Activated naive CD8-positive, alpha-beta T cell treated with anti-CD3 and anti-CD28 coated beads, Interleukin-2, amount 50 U/mL, for 16 hours (primary cell): ENCODE results near the gene USH1G.
"Not testable (repeated sequence)": the region's sequence is repeated elsewhere in the genome, so short reads cannot be mapped to it uniquely, and the experiment has no call there.

Source experiments
- DNase-seq: peaks from one replicate; pipeline ENCODE4 v3.0.0-alpha.2; 2020; ENCODE audit warnings: low read depth, low spot score

USH1G gene

DNA sequence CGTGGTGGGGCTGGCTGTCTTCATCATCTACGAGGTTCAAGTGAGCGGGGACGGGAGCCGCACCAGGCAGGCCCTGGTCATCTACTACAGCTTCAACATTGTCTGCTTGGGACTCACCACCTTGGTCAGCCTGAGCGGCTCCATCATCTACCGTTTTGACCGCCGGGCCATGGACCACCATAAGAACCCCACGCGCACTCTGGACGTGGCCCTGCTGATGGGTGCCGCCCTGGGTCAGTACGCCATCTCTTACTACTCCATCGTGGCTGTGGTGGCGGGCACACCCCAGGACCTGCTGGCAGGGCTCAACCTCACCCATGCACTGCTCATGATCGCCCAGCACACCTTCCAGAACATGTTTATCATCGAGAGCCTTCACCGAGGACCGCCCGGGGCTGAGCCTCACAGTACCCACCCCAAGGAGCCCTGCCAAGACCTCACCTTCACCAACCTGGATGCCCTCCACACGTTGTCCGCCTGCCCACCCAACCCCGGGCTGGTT is 7.5 kb upstream of the USH1G start:
- no peak for DNase-seq

DNA sequence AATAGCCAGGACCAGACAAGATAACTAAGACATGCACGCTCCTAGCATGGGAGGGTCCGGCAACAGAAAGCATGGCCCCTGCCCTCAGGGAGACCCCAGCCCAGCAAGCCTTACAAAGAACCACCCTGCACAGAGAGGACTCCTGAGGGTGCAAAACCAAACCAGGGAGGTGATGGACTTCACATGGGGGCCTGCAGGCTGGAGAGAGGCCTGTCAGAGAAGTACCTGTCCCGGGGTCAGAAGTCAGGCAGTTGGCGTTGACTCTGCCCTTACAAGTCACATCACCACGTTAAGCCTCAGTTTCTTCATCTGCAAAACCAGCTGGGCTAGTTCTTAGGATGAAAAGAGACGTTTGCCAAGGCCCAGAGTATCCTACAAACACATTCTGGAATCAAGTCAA is 5.7 kb upstream of the USH1G start:
- no peak for DNase-seq

DNA sequence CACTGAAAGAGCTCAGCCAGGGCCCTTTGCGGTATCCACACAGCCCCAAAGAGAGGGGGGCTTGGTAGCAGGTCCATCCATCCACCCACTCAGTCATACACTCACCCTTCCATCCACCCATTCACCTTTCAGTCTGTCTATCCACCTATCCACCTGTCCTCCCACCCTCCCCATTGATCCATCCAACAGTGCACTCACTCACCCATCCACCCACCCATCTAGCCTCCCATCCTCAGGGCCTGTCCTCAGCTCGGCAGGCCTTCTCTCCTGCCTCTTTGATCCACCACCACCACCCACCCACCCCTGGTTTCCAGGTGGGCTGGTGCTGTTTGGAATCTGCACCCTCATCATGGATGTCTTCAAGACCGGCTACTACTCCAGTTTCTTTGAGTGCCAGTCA is 2.2 kb upstream of the USH1G start:
- DNase-seq: no peak

DNA sequence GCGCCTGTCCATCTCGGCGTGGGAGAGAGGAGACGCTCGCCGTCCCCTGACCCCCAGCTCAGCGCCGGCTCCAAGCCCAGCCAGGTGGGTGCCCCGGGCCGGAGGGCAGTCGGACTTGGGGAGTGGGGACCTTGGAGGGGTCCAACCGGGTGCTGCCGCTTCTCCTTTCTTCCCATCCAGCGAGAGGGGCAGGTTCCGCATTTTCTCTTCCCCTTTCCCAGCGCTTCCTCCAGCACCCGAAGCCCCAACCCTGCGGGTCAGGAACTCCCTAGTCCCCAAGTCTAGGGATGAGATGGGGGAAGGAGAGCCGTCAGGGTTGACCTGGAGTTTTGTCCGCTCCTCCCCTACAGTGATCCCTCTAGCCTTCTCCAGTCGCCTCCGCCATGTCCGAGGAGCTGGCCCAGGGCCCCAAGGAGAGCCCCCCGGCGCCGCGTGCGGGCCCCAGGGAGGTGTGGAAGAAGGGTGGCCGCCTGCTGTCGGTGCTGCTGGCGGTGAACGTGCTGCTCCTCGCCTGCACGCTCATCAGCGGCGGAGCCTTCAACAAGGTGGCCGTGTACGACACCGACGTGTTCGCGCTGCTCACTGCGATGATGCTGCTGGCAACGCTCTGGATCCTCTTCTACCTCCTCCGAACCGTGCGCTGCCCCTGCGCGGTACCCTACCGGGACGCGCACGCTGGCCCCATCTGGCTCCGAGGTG is 1.3 kb upstream of the USH1G start, which contains the start of gene OTOP2:
OTOP2 (plus strand) TSS at position 24 of the 699 bp plus-strand sequence; CDS start at position 384, 360 bp downstream.
- no peak for DNase-seq

DNA sequence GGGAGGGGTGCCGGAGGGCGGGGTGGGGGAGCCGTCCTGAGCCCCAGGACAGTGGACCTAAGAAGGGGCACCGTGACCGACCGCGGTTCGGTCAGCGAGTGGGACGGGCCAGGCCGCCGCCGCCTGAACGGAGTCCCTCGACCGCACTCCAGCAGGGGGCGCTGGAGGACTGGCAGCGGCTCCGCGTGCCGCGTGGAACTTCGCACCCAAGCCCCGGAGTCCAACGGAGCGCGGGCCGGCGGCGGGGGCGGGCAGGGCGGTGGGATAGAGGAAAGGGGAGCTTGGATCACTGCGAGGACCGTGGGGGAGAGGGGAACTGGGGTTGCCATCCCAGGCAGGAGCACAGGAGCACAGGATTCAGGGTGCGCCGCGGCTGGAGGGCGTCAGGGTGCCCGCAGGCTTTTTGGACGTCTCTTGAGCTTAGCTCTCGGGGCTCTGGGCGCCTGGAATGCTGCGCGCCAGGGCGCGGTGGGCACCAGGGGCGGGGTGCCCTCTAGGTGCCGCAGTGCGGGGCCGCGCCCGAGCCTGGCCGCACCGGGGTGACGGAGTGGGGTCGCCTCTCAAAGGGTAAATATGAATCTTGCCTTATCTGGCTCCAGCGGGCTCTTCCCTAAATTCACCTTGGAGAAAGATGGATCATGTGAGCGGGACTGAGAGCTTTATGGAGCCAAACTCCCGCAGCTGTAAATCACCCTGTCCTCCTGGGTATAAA is 639 bp upstream of the USH1G start:
- peak; percentile 35 for DNase-seq

DNA sequence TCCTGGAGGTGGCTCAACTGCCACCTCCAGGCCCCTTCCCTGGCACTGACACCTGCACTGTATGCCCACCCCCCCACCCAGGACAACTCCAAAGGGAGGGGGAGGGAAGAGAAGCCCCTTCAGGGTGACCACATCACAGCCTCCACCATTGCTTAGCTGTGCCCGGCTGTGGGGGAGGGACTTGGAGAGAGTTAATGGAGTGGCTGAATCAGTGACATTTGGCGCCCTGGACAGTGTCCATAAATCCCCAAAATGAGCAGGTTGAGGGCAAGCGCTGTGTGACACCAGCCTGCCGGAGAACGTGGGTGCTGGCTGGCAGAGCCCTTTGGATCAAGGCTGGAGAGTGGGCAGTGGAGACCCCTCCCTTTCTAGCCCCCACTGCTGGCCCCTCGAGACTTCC is 883 bp downstream of the USH1G start:
- no peak for DNase-seq

DNA sequence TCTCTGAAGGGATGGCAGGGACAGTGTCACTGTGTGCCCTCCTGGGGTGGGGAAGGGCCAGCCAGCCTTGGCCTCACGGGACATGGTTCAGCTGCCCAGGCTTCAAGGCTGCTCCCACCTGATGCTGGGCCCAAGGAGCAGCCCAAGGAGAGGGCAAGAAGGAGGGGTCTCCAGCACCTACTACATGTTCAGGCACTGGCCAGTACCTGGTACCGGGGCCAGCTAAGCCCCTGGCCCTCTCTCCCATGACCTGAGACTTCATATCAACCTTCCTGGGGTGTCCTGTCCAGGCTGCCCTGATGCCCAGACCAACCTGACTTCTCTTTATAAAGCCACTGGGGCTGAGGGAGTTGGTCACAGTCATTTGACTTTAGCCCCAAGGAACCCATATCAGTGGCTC is 1.3 kb downstream of the USH1G start:
- DNase-seq: no peak

DNA sequence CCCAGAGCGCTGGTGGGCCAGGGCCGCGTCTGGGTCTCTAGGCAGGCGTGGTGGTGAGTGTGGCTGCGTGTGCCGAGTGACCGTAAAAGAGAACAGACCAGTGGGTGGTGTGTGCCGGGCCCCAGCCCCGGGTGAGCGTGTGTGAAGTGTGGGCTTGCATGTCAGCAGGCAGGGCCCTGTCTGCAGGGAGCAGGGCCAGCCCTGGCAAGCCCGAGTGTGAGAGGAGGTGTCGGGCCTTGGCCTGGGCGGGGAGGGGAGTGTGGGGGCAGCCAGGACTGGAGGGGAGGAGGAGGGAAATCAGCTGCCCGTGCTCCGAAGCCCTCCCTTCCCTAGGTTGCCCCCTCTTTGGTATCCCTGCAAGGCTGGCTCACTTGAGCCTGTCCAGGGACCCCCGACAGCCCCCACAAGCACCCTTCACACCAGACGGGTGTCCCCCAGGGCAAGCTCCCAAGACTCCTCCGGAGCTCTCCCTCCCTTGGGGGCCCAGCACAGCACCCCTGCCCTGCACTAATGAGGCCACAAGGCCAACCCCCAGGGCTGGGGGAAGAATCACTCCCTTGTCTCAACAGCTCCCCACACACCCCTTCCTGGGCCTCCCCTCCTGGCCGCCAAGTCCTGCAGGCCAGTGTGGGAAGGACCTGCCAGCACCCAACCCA is 1.9 kb downstream of the USH1G start:
- DNase-seq: no peak

DNA sequence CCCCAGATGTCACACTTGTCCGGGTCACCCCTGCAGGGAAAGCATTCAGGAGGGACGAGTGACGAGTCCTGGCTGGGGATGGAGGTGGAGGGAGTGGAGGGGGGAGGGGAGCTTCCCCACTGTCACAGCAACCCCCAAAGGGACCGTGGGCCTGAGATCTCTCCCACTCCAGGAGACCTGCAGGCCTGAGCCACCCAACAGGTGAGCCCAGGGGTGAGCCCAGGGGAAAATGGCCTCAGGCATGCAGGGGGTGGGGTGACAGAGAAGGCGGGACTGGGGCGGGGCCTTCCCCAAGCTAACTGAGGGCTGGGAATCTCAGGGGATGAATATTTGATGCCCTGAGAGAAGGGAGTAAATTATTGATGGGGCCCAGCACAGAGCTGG is 2.4 kb downstream of the USH1G start:
- DNase-seq: no peak

DNA sequence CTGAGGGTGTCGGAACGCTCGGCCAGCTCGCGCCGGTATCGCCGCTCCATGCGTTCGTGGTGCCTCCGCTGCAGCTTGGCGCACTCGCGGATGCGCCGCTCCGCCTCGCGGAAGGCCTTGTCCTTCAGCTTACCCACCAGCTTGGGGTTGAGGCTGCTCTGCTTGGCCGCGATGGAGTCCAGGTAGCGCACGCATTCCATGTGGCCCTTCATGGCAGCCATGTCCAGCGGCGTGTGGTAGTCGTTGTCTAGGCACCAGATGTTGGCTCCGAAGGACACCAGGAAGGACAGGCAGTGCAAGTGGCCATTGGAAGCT is 2.8 kb downstream of the USH1G start:
- DNase-seq: no peak

DNA sequence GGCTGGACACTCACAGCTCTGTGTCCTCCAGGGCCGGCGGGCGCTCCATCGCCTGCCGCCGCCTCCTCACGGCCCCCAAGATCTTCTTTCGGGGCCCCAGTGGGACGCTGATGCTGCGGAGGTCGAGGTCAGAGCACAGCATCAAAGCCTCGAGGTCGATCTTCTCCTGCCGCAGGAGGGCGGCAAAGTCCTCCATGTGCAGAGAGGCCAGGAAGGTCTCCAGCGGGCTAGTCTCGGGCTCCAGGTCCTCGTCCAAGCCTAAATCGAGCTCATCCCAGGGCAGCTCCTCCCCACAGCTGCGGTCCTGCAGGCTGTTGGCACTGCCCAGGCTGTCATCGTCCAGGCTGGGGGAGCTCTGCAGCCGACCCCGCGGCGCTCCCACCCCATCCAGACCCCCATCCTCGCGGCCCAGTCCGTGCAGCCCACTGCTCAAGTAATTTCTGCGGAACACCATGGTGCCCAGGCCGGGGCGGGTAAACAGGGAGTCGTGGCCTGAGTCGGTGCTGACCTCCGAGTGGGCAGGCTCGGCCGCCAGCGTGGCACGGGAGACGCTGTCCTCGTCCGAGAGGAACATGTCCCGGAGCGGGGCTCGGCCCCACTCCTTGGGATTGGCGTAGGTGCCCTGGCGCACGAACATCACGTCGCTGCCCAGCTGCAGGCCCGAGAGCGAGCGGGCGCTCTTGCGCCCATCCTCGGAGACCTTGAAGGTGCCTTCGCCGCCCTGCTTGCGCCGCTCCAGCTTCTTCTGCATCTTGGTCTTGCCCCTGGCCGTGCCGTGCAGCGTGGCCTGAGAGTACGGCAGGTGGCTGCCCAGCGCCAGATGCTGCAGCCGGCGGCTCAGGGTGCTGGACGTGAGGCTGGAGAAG is 3.4 kb downstream of the USH1G start:
- DNase-seq: no peak

DNA sequence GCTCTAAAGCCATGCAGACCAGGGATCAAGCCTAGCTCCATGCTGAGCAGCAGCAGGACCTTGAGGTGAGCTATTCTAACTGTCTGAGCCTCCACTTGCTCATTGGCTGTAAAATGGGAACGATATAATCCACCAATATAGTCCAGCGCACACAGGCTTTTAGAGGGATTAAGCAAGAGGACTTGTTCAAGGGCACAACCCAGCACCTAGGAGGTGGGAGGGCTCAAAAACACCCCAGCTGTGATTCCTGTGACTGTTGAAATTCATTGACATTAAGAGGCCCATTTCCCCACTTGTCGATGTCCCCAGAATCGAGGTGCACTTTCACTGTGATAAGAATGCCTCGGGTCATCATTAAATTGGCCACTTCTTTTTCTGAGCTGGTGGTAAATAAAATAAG is 4.1 kb downstream of the USH1G start:
- no peak for DNase-seq

DNA sequence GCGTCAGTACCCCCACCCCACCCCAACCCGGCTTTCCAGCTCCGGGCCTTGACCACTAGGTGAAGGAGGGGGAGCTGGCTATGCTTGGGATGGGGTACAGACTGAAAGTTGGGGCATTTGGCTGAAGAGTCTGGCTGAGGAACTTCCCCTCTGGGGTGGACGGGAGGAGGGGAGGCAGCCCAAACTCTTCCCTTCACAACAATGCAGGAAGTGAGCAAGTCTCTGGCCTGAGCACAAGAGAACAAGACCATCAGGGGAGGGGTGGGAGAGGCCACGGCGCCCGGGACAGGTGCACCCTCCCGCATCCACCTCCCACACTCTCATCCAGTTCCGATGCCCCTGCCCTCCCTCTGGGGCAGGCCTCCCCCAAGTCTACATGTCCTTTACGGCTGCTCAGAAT is 5.6 kb downstream of the USH1G start:
- no peak for DNase-seq

DNA sequence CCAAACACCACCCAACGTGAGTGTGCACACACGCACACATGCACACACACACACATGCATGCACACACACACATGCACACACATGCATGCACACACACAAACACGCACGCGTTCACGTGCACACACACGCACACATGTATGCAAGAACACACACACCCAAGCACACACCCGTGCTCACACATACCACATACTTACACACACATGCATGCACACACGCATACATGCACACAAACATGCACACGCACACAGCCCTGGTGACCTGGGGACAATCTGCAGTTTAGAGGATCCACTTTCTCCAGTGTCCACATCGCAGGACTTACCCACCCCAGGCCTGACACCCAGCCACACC is 6.2 kb downstream of the USH1G start:
- DNase-seq: no peak

DNA sequence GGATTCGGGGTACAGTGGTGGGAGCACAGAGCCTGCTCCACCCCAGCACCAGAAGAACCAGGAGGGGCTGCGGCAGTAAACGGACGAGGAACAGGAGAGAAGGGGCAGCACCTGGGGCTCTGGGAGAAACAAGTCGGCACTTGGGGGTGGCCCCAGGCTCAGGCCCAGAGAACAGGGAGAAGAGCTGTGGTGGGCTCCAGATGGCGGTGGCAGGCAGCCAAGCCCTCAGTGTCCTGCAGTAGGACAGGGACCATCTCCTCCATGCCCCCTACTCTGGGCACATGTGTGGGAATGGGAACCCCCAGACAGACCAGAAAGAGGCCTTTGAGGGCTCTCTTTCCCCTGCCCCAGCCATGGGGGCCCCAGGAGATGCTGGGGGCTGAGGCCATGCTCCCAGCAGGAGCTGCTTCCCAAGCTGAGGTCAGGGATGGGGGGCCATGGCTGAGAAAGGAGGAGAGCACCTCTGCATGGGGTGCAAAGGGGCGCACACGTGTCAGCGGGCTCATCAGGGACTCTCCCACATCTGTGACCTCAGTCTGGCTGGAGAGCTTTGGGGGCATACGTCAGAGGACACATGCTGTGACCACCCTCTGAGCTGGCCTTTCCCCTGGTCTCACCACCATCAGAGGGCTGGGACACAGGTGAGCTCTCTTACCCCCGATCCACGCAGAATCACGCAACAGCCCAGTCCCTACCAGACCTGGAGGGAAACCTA is 6.8 kb downstream of the USH1G start:
- DNase-seq: no peak

DNA sequence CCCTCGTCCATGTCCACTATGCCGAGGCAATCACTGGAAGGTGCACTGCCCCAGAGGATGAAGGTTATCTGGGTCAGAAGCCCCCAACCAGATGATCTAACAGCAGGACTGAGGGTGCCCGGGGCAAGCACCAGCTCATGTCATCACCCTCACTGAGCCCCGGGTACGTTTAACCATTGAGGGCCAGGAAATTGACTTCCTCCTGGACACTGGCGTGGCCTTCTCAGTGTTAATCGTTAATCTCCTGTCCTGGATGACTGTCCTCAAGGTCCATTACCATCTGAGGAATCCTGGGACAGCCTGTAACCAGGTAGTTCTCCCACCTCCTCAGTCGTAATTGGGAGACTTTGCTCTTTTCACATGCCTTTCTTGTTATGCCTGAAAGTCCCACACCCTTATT is 11.6 kb downstream of the USH1G start:
- DNase-seq: not testable (repeated sequence)

DNA sequence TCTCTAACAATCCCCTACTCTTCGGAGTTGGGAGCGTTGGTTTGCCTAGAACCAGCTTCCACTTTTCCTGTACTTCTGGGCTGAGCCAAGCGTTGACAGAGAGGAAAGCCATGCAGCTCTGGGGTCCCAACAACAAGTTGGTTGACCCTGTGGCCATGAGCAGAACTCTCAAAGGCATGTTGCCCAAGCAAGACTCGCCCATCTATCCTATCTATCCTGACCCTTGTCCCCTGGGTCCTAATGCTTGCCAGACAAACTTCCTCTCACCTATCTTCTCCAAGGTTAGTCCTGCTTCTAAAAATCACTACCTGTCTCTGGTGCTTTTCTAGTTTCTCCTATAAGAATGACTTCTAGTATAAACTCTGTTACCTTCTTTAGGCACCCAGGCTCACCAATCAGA is 14.0 kb downstream of the USH1G start:
- DNase-seq: not testable (repeated sequence)

DNA sequence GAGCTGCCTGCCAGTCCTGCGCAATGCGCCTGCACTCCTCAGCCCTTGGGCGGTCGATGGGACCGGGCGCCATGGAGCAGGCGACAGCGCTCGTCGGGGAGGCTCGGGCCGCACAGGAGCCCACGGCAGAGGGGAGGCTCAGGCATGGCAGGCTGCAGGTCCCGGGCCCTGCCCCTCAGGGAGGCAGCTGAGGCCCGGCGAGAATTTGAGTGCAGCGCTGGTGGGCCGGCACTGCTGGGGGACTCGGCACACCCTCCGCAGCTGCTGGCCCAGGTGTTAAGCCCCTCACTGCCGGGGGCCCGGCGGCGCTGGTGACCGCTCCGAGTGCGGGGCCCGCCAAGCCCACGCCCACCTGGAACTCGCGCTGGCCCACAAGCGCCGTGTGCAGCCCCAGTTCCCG is 16.0 kb downstream of the USH1G start:
- no peak for DNase-seq

DNA sequence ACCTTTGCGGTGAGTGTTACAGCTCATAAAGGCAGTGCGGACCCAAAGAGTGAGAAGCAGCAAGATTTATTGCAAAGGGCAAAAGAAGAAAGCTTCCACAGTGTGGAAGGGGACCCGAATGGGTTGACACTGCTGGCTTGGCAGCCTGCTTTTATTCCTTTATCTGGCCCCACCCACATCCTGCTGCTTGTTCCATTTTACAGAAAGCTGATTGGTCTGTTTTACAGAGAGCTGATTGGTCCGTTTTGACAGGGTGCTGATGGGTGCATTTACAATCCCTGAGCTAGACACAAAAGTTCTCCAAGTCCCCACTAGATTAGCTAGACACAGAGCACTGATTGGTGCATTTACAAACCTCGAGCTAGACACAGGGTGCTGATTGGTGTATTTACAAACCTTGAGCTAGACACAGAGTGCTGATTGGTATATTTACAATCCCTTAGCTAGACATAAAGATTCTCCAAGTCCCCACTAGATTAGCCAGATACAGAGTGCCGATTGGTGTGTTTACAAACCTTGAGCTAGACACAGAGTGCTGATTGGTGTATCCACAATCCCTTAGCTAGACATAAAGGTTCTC is 16.8 kb downstream of the USH1G start:
- not testable (repeated sequence) for DNase-seq

DNA sequence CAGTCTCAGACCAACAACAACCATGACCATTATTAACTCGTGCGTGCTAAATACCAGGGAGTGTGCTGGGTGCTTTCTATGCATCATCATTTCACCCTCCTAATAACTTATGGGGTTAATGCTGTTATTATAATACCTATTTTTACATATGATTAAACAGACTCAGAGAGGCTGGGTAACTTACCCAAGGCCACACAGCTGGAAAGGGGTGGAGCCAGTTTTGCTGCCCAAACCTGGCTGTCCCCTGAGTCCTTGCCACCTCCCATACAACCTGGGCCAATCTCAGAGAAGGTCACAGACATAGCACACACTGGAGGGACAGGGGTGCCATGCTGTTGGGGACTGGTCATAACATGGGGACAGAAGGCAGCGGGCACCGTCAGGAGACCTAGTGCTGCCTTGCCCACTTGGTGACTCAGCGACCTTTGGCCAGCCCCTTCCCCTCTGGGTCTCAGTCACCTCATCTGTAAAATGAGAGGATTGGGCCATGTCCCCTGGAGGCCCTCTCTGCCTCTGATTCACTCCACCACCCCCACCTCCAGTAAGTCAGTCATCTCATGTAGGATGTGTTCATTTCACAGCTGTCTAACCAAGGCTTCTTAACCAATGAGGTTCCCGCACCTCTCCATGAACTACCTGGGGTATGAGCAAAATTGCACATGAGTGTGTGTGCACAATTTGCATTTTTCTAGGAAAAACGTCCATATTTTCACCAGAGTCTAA is 18.2 kb downstream of the USH1G start:
- DNase-seq: no peak
